Retina (tissue), 1 donor: ENCODE results near the gene KRT76.

Experiments
- DNase-seq: peaks from one replicate; pipeline ENCODE4 v3.0.0-alpha.2; 2016

KRT76 gene

DNA sequence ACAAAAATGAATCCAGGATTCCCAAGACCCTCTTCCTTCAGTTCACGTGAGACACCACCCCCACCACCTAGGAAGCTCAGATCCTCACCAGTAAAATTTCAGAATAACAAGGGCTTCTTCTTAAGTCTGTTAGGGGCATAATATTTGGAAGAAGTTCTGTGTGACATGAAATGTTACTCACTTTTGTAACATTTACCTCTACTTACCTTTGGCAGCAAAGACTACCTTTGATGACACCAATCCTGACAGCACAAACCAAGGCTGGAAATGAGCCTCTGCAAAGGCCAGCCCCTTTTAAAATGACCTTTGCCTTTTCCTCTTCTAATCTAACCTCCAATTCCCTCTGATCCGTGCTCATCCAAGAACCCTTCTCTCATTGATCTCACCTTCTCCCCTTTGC lies 54.5 kb downstream of the KRT76 start:
- no peak for DNase-seq

DNA sequence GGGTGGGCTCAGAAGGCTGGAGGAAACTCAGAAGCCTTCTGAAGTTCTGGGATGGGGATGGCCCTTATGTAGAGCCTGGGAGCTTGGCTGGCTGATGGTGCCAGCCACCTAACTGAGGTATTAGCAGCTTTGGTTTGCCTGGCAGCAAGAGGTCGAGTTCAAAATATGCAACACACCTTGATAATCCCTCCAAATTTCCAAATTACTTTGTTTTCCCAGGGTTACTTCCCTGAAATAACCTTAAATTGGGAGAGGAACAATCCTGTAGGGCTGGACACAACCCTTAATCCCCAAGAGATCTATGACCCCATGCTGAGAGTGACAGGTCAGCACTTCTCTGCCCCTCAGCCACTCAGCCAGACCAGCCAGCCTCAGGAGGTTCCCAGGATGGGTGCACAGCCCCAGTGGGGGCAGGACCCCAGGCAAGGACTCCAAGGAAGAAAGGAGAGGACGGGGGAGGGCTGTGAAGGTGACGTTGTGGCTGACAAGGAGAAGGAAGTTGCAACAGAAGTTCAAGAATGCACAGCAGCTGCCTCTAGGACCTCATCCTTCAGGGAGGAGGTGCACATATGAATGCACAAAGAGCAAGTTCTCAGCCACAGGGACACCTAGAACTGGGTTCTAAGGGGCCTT lies 55.2 kb downstream of the KRT76 start:
- no peak for DNase-seq

DNA sequence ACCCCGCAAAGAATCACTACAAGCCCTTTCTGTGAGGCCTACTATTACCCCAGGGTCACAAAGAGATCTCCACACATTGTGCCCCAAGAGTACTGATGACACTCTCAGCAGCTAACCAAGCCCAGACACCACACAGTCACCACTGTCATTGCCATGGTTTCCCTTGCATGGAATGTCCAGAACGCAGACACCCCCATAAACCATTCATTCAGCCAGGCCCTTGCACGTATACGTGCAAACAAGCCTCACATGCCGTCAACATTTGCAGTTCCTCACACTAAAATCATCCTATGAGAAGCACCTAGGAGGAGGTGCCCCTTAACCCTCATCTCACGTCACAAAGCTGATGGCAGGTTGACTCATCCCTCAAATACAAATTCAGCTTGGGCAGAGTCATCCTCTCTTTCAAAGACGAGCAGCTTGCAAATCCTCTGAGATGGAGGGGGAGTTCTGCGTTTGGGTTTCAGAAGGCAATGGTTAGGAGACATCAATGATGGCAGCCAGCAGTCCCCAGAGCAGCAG lies 56.7 kb downstream of the KRT76 start:
- DNase-seq: no peak
